Nephron progenitor cell (in vitro differentiated cells): ENCODE results near the gene WFIKKN1.

Source experiments
- DNase-seq: peaks from one replicate; pipeline ENCODE4 v3.0.0; 2021
- H3K27ac Mint-ChIP-seq: 2 replicates; pipeline ENCODE4 v1.8.0; 2021; ENCODE audit warnings: mild to moderate bottlenecking, moderate library complexity, mixed read lengths
- H3K27me3 Mint-ChIP-seq: 2 replicates; pipeline ENCODE4 v1.8.0; 2021; ENCODE audit warnings: mild to moderate bottlenecking, low read depth, mixed read lengths; ENCODE audit not compliant: poor library complexity
- H3K36me3 Mint-ChIP-seq: 2 replicates; pipeline ENCODE4 v1.8.0; 2021; ENCODE audit warnings: low read depth, mixed read lengths
- H3K4me1 Mint-ChIP-seq: 2 replicates; pipeline ENCODE4 v1.8.0; 2021; ENCODE audit warnings: mixed read lengths
- H3K4me3 Mint-ChIP-seq: 2 replicates; pipeline ENCODE4 v1.8.0; 2021; ENCODE audit warnings: mild to moderate bottlenecking, moderate library complexity, mixed read lengths
- H3K9me3 Mint-ChIP-seq: 2 replicates; pipeline ENCODE4 v1.8.0; 2021; ENCODE audit warnings: mild to moderate bottlenecking, moderate library complexity, mixed read lengths
- TF ChIP-seq, protein P1 (sequence below): fragments of 200-600 bp; sonication (generic); IDR thresholded peaks from 2 replicates; pipeline ENCODE4 v1.5.0; 2021; ENCODE audit warnings: antibody characterized with exemption

Gene WFIKKN1

DNA sequence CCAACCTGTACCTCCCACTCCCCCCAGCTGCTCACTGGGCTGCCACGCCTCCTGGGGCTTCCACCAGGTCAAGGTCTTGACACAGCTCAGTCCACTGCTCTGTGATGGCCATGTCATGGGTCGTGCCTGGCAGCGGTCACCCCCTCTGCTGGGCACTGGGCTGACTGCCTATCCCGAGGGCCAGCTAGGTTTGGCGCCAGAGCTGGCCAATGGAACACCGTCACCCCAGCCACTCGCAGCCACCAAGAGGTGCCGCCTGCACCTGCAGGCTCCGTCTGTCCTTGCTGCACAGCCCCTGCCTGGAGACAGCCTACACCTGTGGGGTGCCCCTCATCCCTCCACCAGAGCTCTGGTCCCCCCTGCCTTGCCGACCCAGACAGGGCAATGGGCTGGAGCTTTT is 45.4 kb upstream of the WFIKKN1 start:
- peaks cover 24% of the 10 kb centered on the region for H3K4me1 Mint-ChIP-seq
- no peaks in the 10 kb centered on the region for H3K36me3 Mint-ChIP-seq
- TF ChIP-seq, protein P1, sequence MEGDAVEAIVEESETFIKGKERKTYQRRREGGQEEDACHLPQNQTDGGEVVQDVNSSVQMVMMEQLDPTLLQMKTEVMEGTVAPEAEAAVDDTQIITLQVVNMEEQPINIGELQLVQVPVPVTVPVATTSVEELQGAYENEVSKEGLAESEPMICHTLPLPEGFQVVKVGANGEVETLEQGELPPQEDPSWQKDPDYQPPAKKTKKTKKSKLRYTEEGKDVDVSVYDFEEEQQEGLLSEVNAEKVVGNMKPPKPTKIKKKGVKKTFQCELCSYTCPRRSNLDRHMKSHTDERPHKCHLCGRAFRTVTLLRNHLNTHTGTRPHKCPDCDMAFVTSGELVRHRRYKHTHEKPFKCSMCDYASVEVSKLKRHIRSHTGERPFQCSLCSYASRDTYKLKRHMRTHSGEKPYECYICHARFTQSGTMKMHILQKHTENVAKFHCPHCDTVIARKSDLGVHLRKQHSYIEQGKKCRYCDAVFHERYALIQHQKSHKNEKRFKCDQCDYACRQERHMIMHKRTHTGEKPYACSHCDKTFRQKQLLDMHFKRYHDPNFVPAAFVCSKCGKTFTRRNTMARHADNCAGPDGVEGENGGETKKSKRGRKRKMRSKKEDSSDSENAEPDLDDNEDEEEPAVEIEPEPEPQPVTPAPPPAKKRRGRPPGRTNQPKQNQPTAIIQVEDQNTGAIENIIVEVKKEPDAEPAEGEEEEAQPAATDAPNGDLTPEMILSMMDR = no peak
- DNase-seq = no peak
- H3K9me3 Mint-ChIP-seq = no peaks in the 10 kb centered on the region
- no peak overlapping the region for H3K4me3 Mint-ChIP-seq
- no peak overlapping the region for H3K27ac Mint-ChIP-seq
- peaks cover 7% of the 10 kb centered on the region for H3K27me3 Mint-ChIP-seq

GRCh38 chr16:586047-586644 is 44.6 kb upstream of the WFIKKN1 start:
- TF ChIP-seq, protein P1 = no peak
- Mint-ChIP-seq H3K36me3 (no peaks in the 10 kb centered on the region), H3K27me3 (peaks cover 7% of the 10 kb centered on the region), H3K4me3 (no peak overlapping the region), H3K9me3 (no peaks in the 10 kb centered on the region), H3K27ac (no peak overlapping the region), H3K4me1 (peaks cover 32% of the 10 kb centered on the region)
- DNase-seq = no peak

DNA sequence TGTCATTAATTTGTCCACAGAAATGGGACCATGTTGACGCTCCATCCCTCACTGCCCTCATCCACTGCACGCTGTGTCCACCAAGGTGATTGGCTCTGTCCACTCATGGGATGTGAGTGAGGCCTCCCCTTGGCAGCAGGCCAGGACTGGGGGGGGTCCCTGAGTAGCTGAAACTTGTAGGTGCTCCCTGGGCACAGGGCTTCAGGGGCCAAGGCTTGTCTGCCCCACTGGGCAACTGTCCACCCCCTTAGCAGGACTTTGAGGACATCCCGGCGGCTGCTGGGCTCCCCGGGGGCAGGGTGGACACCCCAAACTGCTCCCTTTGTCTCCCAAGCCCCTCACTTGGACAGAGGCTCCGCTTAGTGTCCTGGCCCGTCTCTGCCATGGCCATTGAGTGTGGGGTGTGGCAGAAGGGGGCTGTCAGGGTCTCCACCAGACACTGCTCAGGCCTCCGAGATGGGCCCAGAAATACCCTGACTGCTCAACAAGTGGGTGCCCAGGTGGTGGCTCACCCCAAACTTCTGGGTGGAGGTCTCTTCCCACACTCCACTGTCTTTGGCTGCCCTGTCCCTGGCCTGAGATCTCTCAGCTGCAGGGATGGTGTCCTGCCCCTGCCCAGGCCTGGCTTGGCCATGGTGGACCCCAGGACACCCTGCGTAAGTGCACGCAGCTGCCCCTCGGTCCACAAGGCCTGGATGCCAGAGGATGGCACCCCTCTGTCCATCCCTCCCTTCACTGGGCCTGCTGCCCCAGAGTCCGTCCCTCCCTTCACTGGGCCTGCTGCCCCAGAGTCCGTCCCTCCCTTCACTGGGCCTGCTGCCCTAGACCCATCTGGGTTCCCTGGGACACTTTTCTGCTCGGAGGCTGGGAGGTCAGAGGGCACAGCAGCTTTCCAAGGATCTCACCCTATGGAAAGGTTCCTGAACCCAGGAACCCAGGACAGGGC is 43.9 kb upstream of the WFIKKN1 start:
- H3K4me3 Mint-ChIP-seq = peak overlapping the region; percentile 95
- no peaks in the 10 kb centered on the region for H3K36me3 Mint-ChIP-seq
- peaks cover 7% of the 10 kb centered on the region for H3K27me3 Mint-ChIP-seq
- TF ChIP-seq, protein P1 = no peak
- peaks cover 39% of the 10 kb centered on the region for H3K4me1 Mint-ChIP-seq
- DNase-seq = no peak
- peak overlapping the region; percentile 77 for H3K27ac Mint-ChIP-seq
- no peaks in the 10 kb centered on the region for H3K9me3 Mint-ChIP-seq

- H3K36me3 Mint-ChIP-seq = peaks cover 4% of the 10 kb centered on the region
- DNase-seq = peak; percentile 56
- peaks cover 55% of the 10 kb centered on the region for H3K4me1 Mint-ChIP-seq
These were observed 42.2 kb upstream of the WFIKKN1 start for GRCh38 chr16:588639-588888.

GRCh38 chr16:588889-589657 is 41.7 kb upstream of the WFIKKN1 start:
- H3K27ac Mint-ChIP-seq = peak overlapping the region; percentile 99
- peaks cover 60% of the 10 kb centered on the region for H3K4me1 Mint-ChIP-seq
- no peaks in the 10 kb centered on the region for H3K9me3 Mint-ChIP-seq
- DNase-seq = peak; percentile 98
- H3K27me3 Mint-ChIP-seq = peaks cover 7% of the 10 kb centered on the region
- peaks cover 7% of the 10 kb centered on the region for H3K36me3 Mint-ChIP-seq
- H3K4me3 Mint-ChIP-seq = peak overlapping the region; percentile 98
- TF ChIP-seq, protein P1 = no peak

More at GRCh38 chr16:588639-588888, 42.2 kb upstream of the WFIKKN1 start:
- H3K4me3 Mint-ChIP-seq = peak overlapping the region; percentile 95
- TF ChIP-seq, protein P1 = no peak
- no peaks in the 10 kb centered on the region for H3K9me3 Mint-ChIP-seq
- peaks cover 7% of the 10 kb centered on the region for H3K27me3 Mint-ChIP-seq
- peak overlapping the region; percentile 98 for H3K27ac Mint-ChIP-seq
